K562 (cell line): ENCODE results near the gene GPX7. TPM values are rescaled to one million over a fixed set of nuclear protein-coding genes. Genes with fewer than 3 reads are reported as not detected.

ENCODE experiments used
- CEBPB ChIP-seq: fragments of 450-650 bp; IDR thresholded peaks from 2 replicates; pipeline ENCODE4 v1.6.1; 2016; ENCODE audit warnings: missing genetic modification characterization, missing compliant biosample characterization
- RUNX1 ChIP-seq: sonication (generic); IDR thresholded peaks from 2 replicates; pipeline ENCODE4 v1.6.1; 2016; ENCODE audit warnings: antibody characterized with exemption, low read depth
- SOX6 ChIP-seq: fragments of 450-650 bp; IDR thresholded peaks from 2 replicates; pipeline ENCODE4 v1.6.1; 2014; ENCODE audit warnings: mild to moderate bottlenecking
- ZNF395 ChIP-seq: fragments of 200-800 bp; sonication (Bioruptor generic); IDR thresholded peaks from 2 replicates; pipeline ENCODE4 v1.6.1; 2017; ENCODE audit warnings: missing genetic modification characterization, missing compliant biosample characterization
- ZNF609 ChIP-seq: sonication (generic); formaldehyde crosslinking; IDR thresholded peaks from 2 replicates; pipeline ENCODE4 v1.8.1; 2023; ENCODE audit warnings: missing genetic modification reagents, mild to moderate bottlenecking, borderline replicate concordance
- polyA plus RNA-seq, 8 experiments: library from polyadenylated mRNA; depleted of rRNA in 4 of 8; stranded (reverse) in 5 of 8; unstranded in 3 of 8; fragments of >200 nt; fragmentation: Nextera tagmentation in 2 of 8; fragmentation: Illumina TruSeq in 1 of 8; extraction: Ambion mirVana in 2 of 8; extraction: Trizol in 1 of 8; gene quantifications; 2 replicates each; pipeline versions ENCODE4 v1.2.1 to v1.2.3, GENCODE V29; 2011 to 2014; ENCODE audit warnings: inconsistent platforms in 1 of 8, missing spikeins in 1 of 8
- total RNA-seq, 7 experiments: library from RNA; depleted of rRNA in 6 of 7; stranded (reverse); fragments of >200 nt in 6 of 7; fragmentation: Illumina TruSeq in 2 of 7; extraction: Trizol in 2 of 7; gene quantifications; 2 replicates each; pipeline versions ENCODE4 v1.2.1 to v1.2.3, GENCODE V29; 2011 to 2021; ENCODE audit warnings: low replicate concordance in 1 of 7

Gene GPX7
- total and polyA plus RNA-seq, 9 of the 15 experiments (the other 6 are each of a cell fraction or from before 2014, with no cell fraction given) = 0.08 TPM; not detected in 8

- TF ChIP-seq ZNF609 (CRISPR knock-in tag) (no peak), ZNF395 (no peak), RUNX1 (no peak), CEBPB (tag) (peak; percentile 35), SOX6 (0 out of 2 replicates have a peak, but pooled peaks have one; percentile 25)
These were observed 22.8 kb upstream of the GPX7 start (continued) for GRCh38 chr1:52579415-52579814.
